Heart right ventricle (tissue), 16 donors: ENCODE results near the gene MICALL2. TPM values are rescaled to one million over a fixed set of nuclear protein-coding genes. Genes with fewer than 3 reads are reported as not detected.

Source experiments
- ATAC-seq, 8 donors: fragments of 200-7000 bp; cut with Tn5 transposase; one replicate each; pipeline ENCODE4 v1.9.1; 2020; ENCODE audit warnings: mild to moderate bottlenecking in 8 of 8, moderate library complexity in 8 of 8, moderate number of reproducible peaks in 1 of 8
- DNase-seq, 2 donors: peaks; one replicate each; pipeline ENCODE4 v3.0.0-alpha.2; 2020
- H3K27ac ChIP-seq, 10 donors: fragments of 200-600 bp; sonication (generic) in 2 of 10; one replicate each; pipeline versions ENCODE4 v1.5.0 to v1.8.0; 2020 to 2022; ENCODE audit warnings: mild to moderate bottlenecking in 3 of 10
- H3K27me3 ChIP-seq, 7 donors: fragments of 200-600 bp; one replicate each; pipeline ENCODE4 v1.8.0; 2021 to 2022; ENCODE audit warnings: mild to moderate bottlenecking in 2 of 7
- H3K36me3 ChIP-seq, 9 donors: fragments of 200-600 bp; sonication (generic) in 1 of 9; one replicate each; pipeline versions ENCODE4 v1.5.0 to v1.8.0; 2020 to 2022; ENCODE audit warnings: mild to moderate bottlenecking in 2 of 9
- H3K4me1 ChIP-seq, 9 donors: fragments of 200-600 bp; sonication (generic) in 1 of 9; one replicate each; pipeline versions ENCODE4 v1.5.0 to v1.8.0; 2020 to 2022; ENCODE audit warnings: mild to moderate bottlenecking in 4 of 9
- H3K4me3 ChIP-seq, 10 donors: fragments of 200-600 bp; sonication (generic) in 2 of 10; one replicate each; pipeline versions ENCODE4 v1.5.0 to v1.8.0; 2020 to 2022; ENCODE audit warnings: mild to moderate bottlenecking in 7 of 10, moderate library complexity in 2 of 10
- H3K9me3 ChIP-seq, 11 donors: fragments of 200-600 bp in 10 of 11; sonication (generic) in 2 of 11; one replicate each; pipeline versions ENCODE4 v1.5.0 to v1.8.0; 2013 to 2022; ENCODE audit warnings: mild to moderate bottlenecking in 2 of 11, control low read depth in 1 of 11, moderate library complexity in 1 of 11
- WGBS, 2 donors: extraction: QIAGEN DNeasy Blood & Tissue Kit; methylation state at CpG; one replicate each; pipeline ENCODE4 v1.1.7; 2013; ENCODE audit warnings: inconsistent platforms in 1 of 2; 5-methylcytosine and 5-hydroxymethylcytosine counted together
- intact Hi-C, 10 donors: fragments of 100-400 bp; cut with DNase I; formaldehyde crosslinking; loops; one replicate each; pipeline versions ENCODE4 v1.11.1 to v1.14.2; 2022
- polyA plus RNA-seq, 2 donors: library from polyadenylated mRNA; stranded (reverse); fragments of 200-250 nt; gene quantifications; one replicate each; pipeline ENCODE4 v1.2.3, GENCODE V29; 2013
- total RNA-seq, 10 donors: library from RNA; stranded (reverse); fragmentation: NEBNext Ultra II Directional in 3 of 10; extraction: Animal tissue kit (Norgen Biotek cat#: 25700) in 3 of 10; gene quantifications; one replicate each; pipeline versions ENCODE4 v1.2.1 to v1.2.4, GENCODE V29; 2021 to 2023
- TF ChIP-seq, protein P1 (sequence below), 9 donors: fragments of 200-600 bp; sonication (generic) in 2 of 9; IDR thresholded peaks; one replicate each; pipeline versions ENCODE4 v1.5.0 to v1.8.0; 2021 to 2022; ENCODE audit warnings: antibody characterized with exemption in 9 of 9, mild to moderate bottlenecking in 5 of 9, moderate library complexity in 1 of 9
- donor health status: Arrhythmogenic right ventricular cardiomyopathy.
- donor health status: ischemic (EF 13 %, LVEDD 7.1; RV severe dilation, severe dysfunction).
- donor health status: healthy with polysubstance abuse.
- donor health status: DM: no; HTN: yes; CAD: no.
- donor health status: DM: no; HTN: no; CAD: no.
- donor health status: ischemic (EF 25% LVEDD 6.9; RV normal size, moderate dysfunction).
- donor health status: ischemic (EF 25% LVEDD 5.7; RV mildly dilated, moderate dysfunction).
- donor health status: healthy.
- donor health status: DM: yes; HTN: yes; CAD: no.
- donor health status: Ischemic cardiomyopathy.
- donor health status: ischemic (EF 35%, LVEDD 5.7; RV mildly dilated, moderate dysfunction).
- donor health status: nonischemic (EF 11% LVEDD 7.7; RV severe dilation, severe dysfunction).
- donor health status: DM: yes; HTN: yes; CAD: no.
- donor health status: PGD.
- donor health status: ischemic (EF 29% LVEDD 5.4; RV normal size, mild dysfunction).
- donor health status: nonischemic (EF 23%, LVEDD 6.1; RV moderate dilation, normal function).

The MICALL2 gene
- total and polyA plus RNA-seq, 12 donors, result 4.6 to 38.3 (median 8.7) TPM

DNA sequence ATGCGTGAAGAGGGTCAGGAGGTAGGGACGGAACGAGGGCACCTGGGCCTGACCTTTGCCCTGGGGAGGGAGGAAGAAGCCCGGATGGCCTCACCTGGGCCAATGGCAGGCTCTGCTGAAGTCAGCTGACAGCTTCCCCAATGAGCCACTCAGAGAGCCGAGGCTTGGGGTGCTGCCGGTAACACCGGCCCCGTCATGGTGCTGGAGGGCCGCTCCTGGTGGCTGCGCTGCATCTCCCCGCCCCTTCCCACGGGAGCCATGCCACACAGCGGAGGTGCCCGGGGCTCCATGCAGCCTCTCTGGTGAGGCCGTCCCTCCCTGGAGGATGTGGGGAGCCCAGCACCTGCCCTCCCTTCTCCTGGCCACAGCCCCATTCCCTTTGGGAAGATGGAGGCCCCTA is 17.6 kb upstream of the MICALL2 start:
- Histone ChIP-seq H3K9me3 (no peaks in the 10 kb centered on the region), H3K27me3 (no peaks in the 10 kb centered on the region), H3K27ac (no peak overlapping the region), H3K4me3 (no peak overlapping the region), H3K36me3 (peaks cover 0 to 100% (median 42%) of the 10 kb centered on the region in 9 donors), H3K4me1 (peaks cover 0 to 11% (median 4%) of the 10 kb centered on the region in 9 donors)
- DNase-seq (no peak), ATAC-seq (no peak)
- TF ChIP-seq, protein P1, sequence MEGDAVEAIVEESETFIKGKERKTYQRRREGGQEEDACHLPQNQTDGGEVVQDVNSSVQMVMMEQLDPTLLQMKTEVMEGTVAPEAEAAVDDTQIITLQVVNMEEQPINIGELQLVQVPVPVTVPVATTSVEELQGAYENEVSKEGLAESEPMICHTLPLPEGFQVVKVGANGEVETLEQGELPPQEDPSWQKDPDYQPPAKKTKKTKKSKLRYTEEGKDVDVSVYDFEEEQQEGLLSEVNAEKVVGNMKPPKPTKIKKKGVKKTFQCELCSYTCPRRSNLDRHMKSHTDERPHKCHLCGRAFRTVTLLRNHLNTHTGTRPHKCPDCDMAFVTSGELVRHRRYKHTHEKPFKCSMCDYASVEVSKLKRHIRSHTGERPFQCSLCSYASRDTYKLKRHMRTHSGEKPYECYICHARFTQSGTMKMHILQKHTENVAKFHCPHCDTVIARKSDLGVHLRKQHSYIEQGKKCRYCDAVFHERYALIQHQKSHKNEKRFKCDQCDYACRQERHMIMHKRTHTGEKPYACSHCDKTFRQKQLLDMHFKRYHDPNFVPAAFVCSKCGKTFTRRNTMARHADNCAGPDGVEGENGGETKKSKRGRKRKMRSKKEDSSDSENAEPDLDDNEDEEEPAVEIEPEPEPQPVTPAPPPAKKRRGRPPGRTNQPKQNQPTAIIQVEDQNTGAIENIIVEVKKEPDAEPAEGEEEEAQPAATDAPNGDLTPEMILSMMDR (IDR thresholded peaks at IDR 0.05), result no peak
- intact Hi-C loops, result loop anchor here in 3 of 10 donors (5.0 to 10.0 kb wide), 3 partner anchors 52 to 255 kb away; no protein-coding TSS in a partner anchor
- 93 to 96% methylated on average over 15 of the region's 15 CpGs for WGBS, 2 donors

DNA sequence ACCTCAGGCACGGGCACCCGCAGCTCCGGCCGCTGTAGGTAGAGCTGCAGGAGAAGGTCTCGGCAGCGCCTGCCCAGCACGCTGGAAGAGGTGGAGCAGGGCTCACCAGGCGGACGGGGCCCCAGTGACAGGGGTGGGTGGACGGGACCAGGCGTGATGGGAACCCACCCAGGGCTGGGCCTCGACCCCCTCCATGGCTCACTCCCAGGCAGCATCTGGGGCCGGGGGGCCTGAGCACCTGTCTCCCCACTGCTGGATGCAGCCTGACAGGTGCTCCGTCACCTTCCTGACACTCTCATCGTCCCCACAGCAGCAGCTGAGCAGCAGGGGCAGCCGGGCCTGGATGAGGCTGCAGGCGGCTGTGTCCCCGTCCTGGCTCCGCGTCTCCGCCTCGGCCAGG is 16.7 kb upstream of the MICALL2 start:
- peaks cover 0 to 100% (median 44%) of the 10 kb centered on the region in 9 donors for H3K36me3 ChIP-seq
- H3K9me3 ChIP-seq, result no peaks in the 10 kb centered on the region
- H3K27me3 ChIP-seq, result no peaks in the 10 kb centered on the region
- peaks cover 0 to 11% (median 4%) of the 10 kb centered on the region in 9 donors for H3K4me1 ChIP-seq
- no peak overlapping the region for H3K4me3 ChIP-seq
- intact Hi-C loops, result loop anchor here in 3 of 10 donors (5.0 to 10.0 kb wide), 3 partner anchors 51 to 254 kb away; no protein-coding TSS in a partner anchor
- WGBS, 2 donors, result 95% methylated on average over 22 of the region's 22 CpGs
- TF ChIP-seq, protein P1 (IDR thresholded peaks at IDR 0.05), result no peak
- ATAC-seq, result no peak
- DNase-seq, result no peak
- no peak overlapping the region for H3K27ac ChIP-seq

DNA sequence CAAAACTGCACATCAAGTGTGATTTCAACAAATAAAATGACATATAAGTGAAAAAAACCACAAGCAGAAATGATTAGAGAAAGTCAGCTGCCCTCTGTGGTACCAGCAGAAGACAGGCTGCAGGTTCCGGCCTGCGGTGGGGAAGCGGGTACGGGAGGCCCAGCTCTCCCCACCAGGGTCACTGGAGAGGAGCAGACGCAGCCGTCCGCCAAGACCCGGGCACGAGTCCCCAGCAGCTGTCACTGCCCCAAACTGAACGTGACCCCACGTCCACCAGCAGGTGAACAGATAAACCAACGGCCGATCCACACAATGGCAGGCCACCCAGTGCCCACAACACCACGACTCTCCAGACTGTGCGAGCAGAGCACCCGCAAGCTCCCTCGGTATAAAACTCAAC is 16.1 kb upstream of the MICALL2 start:
- H3K27me3 ChIP-seq, result no peaks in the 10 kb centered on the region
- H3K4me1 ChIP-seq, result peaks cover 0 to 11% (median 4%) of the 10 kb centered on the region in 9 donors
- H3K4me3 ChIP-seq, result no peak overlapping the region
- H3K27ac ChIP-seq, result no peak overlapping the region
- 91 to 94% methylated on average over 17 of the region's 17 CpGs for WGBS, 2 donors
- H3K36me3 ChIP-seq, result peaks cover 3 to 100% (median 50%) of the 10 kb centered on the region in 9 donors
- TF ChIP-seq, protein P1 (IDR thresholded peaks at IDR 0.05), result no peak
- intact Hi-C loops, result loop anchor here in 3 of 10 donors (5.0 to 10.0 kb wide), 3 partner anchors 51 to 253 kb away; no protein-coding TSS in a partner anchor
- no peaks in the 10 kb centered on the region for H3K9me3 ChIP-seq
- DNase-seq, result no peak
- no peak for ATAC-seq

DNA sequence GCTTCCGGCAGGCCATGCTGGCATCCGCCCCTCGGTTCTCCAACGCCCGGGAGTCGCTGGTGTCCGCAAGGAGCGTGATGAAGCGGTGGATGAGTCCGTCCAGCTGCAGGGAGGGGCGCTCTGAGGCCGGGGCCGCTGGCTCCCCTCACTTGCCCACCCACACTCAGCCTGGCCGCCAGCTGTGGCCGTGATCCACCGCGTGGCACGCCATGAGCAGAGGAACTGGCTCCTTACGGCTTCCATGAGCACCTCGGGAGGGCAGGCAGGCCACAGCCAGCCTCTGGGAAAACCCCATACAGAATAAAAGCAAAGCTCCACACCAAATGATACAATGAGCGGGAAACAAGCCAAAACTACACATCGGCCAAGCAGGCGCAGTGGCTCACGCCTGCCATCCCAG is 15.5 kb upstream of the MICALL2 start:
- intact Hi-C loops, result loop anchor here in 9 of 10 donors (1.0 to 10.0 kb wide), 7 partner anchors 37 to 252 kb away; no protein-coding TSS in a partner anchor
- H3K27me3 ChIP-seq, result no peaks in the 10 kb centered on the region
- TF ChIP-seq, protein P1 (IDR thresholded peaks at IDR 0.05), result no peak
- peaks cover 0 to 100% (median 50%) of the 10 kb centered on the region in 9 donors for H3K36me3 ChIP-seq
- ATAC-seq (no peak), DNase-seq (no peak)
- H3K27ac ChIP-seq, result no peak overlapping the region
- 82% methylated on average over 24 of the region's 24 CpGs for WGBS, 2 donors
- no peaks in the 10 kb centered on the region for H3K9me3 ChIP-seq
- H3K4me1 ChIP-seq, result peaks cover 0 to 11% (median 4%) of the 10 kb centered on the region in 9 donors
- H3K4me3 ChIP-seq, result no peak overlapping the region
